AG04449 (cell line): ENCODE results near the gene PIK3R3.

Experiments used
- CTCF ChIA-PET: fragments of 350-600 bp; formaldehyde crosslinking; extraction: SDS; loops from one replicate; lab custom pipeline; 2021; ENCODE audit warnings: antibody characterized with exemption; lab: Yijun Ruan, JAX
- POLR2A ChIA-PET: fragments of 400-600, 350-600 bp; formaldehyde crosslinking; extraction: SDS; loops from one replicate; lab custom pipeline; 2020; ENCODE audit warnings: antibody characterized with exemption, inconsistent platforms; lab: Yijun Ruan, JAX
- DNase-seq: peaks from one replicate; pipeline ENCODE4 v3.0.0-alpha.2; 2010; ENCODE audit warnings: low read depth, low spot score
- H3K4me3 ChIP-seq: 2 replicates; pipeline ENCODE4 v1.5.1; 2011; ENCODE audit warnings: low read depth, mild to moderate bottlenecking, control low read depth, low read length
- TF ChIP-seq, protein P1 (sequence below): IDR thresholded peaks from one replicate; pipeline ENCODE4 v1.5.1; 2011; ENCODE audit warnings: mild to moderate bottlenecking, moderate library complexity, low read length, control low read depth, inconsistent platforms; ENCODE audit not compliant: insufficient read depth; ENCODE audit errors: missing control alignments

The PIK3R3 gene

GRCh38 chr1:46043458-46044017 lies 88.9 kb downstream of the PIK3R3 start:
- POLR2A ChIA-PET, result no interaction called here
- CTCF ChIA-PET, result interaction anchor here (1.0 to 22.5 kb wide), 3 partner anchors 10 to 181 kb away, joined by 4 to 631 read pairs (median 218); partner anchors contain the start of genes P3R3URF and TSPAN1
- DNase-seq, result no peak
- no peak overlapping the region for H3K4me3 ChIP-seq
- TF ChIP-seq, protein P1, sequence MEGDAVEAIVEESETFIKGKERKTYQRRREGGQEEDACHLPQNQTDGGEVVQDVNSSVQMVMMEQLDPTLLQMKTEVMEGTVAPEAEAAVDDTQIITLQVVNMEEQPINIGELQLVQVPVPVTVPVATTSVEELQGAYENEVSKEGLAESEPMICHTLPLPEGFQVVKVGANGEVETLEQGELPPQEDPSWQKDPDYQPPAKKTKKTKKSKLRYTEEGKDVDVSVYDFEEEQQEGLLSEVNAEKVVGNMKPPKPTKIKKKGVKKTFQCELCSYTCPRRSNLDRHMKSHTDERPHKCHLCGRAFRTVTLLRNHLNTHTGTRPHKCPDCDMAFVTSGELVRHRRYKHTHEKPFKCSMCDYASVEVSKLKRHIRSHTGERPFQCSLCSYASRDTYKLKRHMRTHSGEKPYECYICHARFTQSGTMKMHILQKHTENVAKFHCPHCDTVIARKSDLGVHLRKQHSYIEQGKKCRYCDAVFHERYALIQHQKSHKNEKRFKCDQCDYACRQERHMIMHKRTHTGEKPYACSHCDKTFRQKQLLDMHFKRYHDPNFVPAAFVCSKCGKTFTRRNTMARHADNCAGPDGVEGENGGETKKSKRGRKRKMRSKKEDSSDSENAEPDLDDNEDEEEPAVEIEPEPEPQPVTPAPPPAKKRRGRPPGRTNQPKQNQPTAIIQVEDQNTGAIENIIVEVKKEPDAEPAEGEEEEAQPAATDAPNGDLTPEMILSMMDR, result no peak

DNA sequence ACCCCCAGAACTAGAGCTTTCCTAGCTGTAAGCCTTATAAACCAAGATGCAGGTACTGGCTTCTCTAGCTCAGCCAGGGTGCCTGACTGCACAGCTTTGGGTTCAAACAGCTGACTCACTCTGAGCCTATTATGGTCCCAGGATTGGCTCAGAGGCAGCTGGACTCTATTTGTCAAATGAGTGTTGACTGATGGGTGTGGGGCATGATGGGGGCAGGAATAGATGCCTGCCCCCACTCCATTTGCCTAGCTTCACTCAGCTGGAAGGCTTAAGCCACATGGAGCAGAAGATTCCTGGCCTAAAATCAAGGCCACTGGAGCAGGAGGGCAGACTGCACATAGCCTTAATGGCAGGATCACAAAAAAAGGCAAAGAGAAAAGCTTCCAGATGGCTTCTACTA lies 90.5 kb downstream of the PIK3R3 start:
- H3K4me3 ChIP-seq, result no peak overlapping the region
- TF ChIP-seq, protein P1, result no peak
- ChIA-PET POLR2A (no interaction called here), CTCF (interaction anchor here (1.0 to 22.5 kb wide), 5 partner anchors 8 to 183 kb away, joined by 3 to 631 read pairs (median 6); partner anchors contain the start of genes P3R3URF and TSPAN1)
- no peak for DNase-seq

DNA sequence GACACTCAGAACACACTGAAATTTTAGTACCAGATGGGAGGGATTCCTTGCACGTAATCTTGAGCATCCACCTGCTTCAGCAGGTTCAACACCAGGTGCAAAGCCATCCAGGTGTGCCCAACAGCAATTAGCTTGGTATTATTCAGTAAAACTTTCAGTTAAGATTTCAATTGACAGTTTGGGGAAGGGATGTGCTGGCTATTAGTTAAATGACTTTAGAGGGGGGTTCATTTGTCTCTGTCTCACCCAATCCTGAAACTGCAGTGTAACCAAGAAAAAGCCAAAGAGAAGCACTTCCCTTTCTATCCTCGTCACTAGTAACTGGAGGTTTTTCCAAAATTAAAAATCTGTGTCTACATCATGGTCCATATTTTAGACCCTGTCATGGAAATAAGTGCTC lies 90.9 kb downstream of the PIK3R3 start:
- ChIA-PET CTCF (interaction anchor here (1.0 to 22.5 kb wide), 4 partner anchors 8 to 183 kb away, joined by 5 to 631 read pairs (median 112); partner anchors contain the start of genes P3R3URF and TSPAN1), POLR2A (no interaction called here)
- H3K4me3 ChIP-seq, result no peak overlapping the region
- TF ChIP-seq, protein P1, result no peak
- DNase-seq, result no peak

GRCh38 chr1:46039571-46040052 lies 92.8 kb downstream of the PIK3R3 start:
- TF ChIP-seq, protein P1, result no peak
- DNase-seq, result no peak
- CTCF ChIA-PET, result interaction anchor here (0.7 to 22.5 kb wide), 13 partner anchors 9 to 185 kb away, joined by 3 to 631 read pairs (median 3); partner anchors contain the start of genes LURAP1, P3R3URF and TSPAN1
- no peak overlapping the region for H3K4me3 ChIP-seq
- POLR2A ChIA-PET, result no interaction called here

- DNase-seq, result peak; percentile 14
- CTCF ChIA-PET, result interaction anchor here (0.6 to 22.5 kb wide), 33 partner anchors 9 to 207 kb away, joined by 3 to 631 read pairs (median 5); partner anchors contain the start of genes P3R3URF, POMGNT1 and TSPAN1
- no peak overlapping the region for H3K4me3 ChIP-seq
- TF ChIP-seq, protein P1, result peak; percentile 96
- POLR2A ChIA-PET, result interaction anchor here (1.2 kb wide), 1 partner anchor 186 kb away, joined by 3 read pairs; no protein-coding TSS in a partner anchor
Observed at GRCh38 chr1:46036894-46037839, 95.3 kb downstream of the PIK3R3 start.
